GM19438 (cell line): ENCODE data around the gene SCAMP1.
"Not testable (repeated sequence)": the region's sequence is repeated elsewhere in the genome, so short reads cannot be mapped to it uniquely, and the experiment has no call there.

Experiments
- ATAC-seq: cut with Tn5 transposase; IDR thresholded peaks from one replicate; pipeline ENCODE4 v1.9.1; 2021; ENCODE audit warnings: low read depth; ENCODE audit not compliant: unreplicated experiment

The SCAMP1 gene, protein sequence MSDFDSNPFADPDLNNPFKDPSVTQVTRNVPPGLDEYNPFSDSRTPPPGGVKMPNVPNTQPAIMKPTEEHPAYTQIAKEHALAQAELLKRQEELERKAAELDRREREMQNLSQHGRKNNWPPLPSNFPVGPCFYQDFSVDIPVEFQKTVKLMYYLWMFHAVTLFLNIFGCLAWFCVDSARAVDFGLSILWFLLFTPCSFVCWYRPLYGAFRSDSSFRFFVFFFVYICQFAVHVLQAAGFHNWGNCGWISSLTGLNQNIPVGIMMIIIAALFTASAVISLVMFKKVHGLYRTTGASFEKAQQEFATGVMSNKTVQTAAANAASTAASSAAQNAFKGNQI

DNA sequence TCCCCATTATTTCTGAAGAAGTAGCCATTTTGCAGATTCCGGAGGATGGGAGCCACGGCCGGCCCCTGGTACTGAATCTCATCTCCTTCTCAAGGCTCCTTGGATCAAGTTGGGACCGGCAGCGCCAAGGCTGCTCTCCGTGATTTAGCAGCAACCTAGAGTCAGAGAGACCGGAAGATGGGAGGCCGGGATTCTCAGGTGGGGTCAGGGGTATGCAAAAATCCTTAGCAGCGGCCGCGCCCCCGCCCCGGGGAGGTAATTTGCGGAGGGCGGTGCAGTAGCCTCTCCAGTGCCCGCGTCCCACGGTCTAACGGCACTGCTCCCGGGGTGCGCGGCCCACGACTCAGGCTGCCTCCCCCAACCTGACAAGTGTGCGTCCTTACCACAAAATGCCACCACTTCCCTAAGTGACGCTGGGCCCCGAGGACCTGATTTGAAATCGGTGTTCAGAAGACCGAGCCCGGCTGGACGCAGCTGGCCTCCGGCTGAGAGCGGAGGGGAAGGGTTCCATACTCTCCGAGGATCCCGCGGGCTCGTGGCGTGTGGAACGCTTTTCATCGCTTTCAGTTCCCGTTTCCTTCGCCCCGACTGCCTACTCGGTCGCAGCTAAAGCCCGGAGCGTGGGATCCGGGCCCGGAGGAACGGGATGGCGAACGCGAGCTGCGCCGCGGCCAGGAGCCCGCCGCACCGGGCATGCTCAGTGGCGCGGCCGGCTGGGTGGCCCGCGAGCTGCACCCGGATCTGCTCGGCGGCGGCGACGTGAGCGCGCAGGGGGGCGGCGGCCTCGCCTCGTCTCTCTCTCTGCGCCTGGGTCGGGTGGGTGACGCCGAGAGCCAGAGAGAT lies at the start of gene SCAMP1:
Gene SCAMP1, plus strand, starts transcription at position 787 of the 843 bp plus-strand sequence. Its CDS starts 55 bp downstream, at position 842.
- peak; percentile 78 for ATAC-seq

DNA sequence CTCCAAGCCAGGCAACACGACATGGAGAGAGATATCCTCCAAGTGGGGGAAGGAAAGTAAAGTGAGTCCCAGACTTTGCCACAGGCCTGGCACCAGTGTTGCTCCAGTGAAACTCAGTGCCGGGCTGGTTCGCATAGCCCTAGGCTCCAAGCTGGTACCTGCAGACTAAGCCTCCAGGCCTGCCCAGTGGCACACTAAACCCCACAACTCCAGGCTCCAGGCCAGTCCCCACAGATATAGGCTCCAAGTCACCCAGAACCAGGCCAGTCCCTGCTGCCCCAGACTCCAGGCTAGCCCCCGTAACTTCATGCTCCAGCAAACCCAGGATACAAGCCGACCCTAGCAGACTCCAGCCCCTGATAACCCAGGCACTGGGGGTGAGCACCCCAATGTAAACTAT lies 42.9 kb upstream of the SCAMP1 start:
- ATAC-seq, result no peak

DNA sequence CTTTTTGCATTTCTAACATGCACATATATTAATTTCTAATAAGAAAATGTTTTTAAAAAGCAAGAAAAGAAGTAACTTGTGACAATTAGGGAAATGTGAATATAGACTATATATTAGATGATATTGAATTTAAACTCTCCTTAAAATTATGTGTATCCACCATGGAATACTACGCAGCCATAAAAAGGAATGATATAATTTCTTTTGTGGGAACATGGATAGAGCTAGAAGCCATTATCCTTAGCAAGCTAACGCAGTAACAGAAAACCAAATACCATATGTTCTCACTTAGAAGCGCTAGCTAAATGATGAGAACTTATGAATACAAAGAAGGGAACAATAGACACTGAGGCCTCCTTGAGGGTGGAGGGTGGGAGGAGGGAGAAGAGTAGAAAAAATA lies 42.1 kb upstream of the SCAMP1 start:
- no peak for ATAC-seq

DNA sequence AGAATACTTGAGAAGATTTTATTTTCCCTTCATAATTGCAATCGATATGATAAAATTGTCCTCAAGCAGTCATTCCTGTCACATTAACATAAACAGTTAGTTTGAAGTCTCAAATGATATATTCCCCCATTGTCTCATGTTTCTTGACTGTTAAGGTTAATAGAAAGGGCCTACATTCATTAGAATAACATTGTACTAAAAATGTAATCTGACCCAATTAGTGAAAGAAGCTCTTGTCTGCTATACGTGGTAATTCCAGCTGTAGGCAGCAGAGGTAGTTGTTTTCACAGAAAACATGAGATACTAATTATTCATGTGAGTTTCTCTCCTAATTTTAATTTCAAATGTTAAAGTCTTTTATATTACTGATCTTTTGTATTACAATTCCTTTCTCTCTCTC lies 40.0 kb upstream of the SCAMP1 start:
- ATAC-seq, result no peak

DNA sequence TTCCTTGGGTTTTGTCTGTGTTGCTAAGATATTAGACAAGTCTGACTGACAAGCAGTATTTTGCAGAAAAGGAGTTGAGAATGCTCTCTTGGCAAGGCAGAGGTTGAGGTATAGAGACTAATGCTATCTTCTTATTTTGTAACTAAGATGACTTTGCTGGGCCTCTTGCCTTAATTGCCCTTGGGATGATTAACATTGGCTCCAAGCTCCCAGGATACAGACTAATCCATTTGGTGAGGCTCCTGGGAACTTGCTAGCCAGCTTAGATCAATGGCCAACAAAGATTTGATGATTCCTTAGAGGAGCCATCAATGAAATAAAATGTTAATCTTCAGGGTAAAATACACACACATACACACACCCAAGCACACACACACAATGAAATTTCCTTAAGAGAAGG lies 37.2 kb upstream of the SCAMP1 start:
- ATAC-seq, result no peak

DNA sequence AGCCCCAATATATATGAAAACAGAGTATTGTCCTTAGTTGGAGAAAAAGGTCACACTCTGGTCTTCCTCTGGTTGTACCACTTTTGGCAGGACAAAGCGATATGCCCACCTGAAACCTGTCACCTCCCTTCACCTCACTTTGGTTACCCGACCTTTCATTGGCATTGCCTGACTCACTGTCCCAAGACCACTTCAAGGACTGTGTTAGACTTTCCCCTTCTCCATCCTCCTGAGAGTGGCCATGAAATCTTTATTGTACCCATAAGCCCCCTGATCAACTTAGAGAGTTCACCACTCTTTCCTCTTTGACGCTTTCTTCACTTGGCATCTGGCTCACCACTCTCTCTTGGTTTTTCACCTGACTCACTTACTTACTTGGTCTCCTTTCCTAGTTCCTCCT lies 33.5 kb upstream of the SCAMP1 start:
- no peak for ATAC-seq

DNA sequence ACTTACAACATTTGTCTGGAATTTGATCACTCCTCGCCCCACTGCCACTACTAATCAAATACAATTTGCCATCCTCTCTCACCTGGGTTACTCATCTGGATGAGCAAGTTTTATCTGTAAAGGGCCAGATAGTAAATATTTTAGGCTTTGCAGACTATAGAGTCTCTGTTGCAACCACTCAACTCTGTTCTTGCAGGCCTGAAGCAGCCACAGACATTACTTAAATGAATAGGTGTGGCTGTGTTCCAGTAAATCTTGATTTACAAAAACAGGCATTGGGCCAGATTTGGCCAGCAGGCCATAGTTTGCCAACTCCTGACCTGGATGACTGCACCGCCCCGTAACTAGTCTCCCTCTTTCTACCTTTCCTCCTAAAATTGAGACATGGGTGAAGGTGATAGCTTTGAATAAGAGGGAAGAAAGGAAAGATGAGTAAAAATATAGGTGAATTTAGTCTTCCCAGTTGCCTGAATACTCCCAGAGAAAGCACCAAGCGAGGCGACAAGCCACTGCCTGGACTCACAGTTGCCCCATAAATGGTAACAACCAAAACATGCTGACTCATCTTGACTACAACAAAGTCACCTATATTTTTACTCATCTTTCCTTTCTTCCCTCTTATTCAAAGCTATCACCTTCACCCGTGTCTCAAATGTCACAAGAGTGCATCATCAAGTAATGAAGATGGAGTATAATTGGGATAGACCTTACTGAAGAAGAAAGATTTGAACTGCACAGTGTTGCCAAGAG lies 32.5 kb upstream of the SCAMP1 start:
- no peak for ATAC-seq

DNA sequence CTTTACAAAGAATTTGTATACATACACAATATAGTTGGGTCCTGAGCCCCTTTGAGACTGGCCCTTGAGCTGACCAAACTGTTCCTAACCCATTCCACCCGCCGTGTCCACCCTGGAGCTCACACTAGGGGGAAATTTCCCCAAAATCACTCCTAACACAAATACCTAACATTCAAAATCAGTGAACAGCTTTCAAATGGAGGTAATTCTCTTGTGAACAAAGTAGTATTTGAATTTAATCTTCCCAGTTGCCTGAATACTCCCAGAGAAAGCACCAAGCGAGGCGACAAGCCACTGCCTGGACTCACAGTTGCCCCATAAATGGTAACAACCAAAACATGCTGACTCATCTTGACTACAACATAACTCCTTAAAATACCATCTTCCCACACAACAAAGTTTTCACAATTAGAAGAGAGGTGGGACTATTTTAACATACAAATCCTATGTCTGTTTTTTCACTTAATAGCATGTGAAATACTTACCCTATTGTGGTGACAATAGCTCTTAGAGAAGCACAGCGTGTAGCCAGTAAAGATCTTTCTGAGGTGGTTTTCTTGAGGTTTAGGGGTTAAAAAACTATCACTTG lies 31.7 kb upstream of the SCAMP1 start:
- no peak for ATAC-seq

DNA sequence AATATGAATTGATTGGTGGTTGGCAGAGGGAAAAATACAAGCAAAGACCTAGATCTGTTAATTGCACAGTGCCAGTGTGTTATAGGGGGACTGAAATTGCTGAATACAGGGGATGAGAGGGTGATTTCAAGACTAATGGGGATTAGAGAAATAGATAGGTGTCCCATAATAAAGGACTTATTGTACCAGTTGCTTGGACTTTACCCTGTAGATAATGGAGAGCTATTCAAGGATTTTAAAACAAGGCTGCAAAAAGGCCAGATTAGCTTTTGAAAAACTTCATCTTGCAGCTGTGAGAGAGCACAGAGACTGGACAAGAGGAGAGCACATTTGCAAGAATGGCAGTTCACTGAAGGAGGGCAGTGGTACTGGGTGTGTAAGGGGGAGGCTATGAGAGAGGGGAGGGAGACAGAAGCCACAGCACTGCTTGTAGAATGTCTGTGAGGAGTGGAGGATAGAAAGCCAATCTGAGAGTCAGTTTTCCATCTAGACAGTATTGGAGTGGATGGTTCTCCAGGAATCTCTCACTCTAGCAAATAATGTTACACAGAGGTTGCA lies 28.8 kb upstream of the SCAMP1 start:
- ATAC-seq, result no peak

DNA sequence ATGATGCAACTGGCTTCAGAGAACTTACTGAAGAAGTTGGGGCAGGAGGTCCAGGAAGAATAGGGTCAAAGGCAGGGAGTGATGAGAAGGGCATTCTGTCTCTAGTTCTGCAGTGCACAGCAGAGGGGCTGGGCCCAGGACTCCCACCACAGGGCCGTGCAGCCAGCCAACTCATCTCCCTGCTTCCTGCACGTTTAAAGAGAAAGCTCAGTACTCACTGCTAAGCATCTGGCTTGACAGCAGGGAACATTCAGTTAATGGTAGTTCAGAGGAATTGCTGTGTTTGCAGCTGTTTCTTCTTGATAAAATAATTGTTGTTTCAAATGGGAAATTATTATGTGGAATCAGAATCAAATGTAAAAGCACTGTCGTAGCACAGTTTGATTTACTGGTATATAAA lies 25.6 kb upstream of the SCAMP1 start:
- ATAC-seq, result no peak

DNA sequence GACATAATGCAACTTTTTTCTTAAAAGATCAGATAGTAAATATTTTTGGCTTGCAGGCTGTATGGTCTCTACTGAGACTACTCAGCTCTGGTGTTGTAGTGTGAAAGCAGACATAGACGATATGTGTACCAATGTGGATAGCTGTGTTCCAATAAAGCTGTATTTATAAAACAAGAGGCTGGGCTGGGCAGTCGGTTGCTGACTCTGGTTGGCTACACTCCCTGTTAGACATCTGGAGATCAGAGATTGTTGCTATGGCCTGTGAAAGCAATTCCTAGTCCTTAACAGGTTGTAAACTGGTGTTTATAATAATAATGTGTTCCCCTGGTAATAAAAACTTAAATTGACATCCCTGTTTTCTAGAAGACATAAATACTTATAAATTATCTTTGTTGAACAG lies 24.4 kb upstream of the SCAMP1 start:
- no peak for ATAC-seq

DNA sequence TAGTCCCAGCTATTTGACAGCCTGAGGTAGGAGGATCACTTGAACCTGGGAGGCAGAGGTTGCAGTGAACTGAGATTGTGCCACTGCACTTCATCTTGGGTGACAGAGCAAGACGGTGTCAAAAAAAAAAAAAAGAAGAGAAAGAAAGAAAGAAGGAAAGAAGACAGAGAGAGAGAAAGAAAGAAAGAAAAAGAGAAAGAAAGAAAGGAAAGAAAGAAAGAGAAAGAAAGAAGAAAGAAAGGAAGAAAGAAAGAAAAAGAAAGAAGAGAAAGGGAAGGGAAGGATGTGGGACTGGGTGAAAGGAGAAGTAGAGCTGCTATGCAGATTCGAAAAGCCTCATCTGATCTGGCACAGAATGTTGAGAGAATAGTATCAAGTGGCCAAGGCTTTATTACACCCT lies 23.7 kb upstream of the SCAMP1 start:
- ATAC-seq, result no peak

DNA sequence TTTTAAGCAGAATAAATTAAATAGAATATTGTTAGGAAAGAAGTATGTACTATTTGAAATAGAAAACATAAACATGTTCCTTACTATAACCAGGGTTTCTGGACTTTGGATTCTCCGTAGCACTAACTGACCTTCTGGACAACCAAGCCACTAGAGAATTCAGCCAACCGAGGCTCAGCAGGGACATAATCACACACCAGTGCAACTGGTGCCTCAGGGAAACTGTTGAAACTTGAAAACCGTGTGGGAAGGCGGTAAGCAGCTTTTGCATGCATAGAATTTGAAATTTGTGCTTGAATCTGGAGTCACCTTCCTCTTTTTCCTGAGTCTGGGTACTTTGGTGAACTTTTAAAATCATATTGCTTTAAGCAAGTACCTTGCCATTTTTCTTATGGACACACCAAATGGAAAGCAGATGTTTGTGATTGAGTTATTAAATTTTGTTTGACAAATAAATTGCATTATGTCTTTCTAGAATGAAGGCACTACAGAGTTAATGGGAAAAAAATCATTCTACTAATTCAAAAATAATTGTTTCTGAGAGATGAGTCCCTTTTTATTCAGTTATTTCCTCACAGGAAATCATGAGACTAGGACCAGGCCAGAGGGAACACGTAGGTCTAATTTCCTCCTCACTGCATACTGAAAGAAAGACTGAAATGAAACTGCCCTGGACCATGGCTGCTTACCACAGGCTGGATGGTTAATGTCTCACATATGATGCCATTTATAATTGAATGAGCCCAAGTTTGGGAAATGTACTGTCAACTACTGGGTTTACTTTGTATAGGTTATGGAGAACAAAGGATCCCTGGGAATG lies 20.6 kb upstream of the SCAMP1 start:
- no peak for ATAC-seq

DNA sequence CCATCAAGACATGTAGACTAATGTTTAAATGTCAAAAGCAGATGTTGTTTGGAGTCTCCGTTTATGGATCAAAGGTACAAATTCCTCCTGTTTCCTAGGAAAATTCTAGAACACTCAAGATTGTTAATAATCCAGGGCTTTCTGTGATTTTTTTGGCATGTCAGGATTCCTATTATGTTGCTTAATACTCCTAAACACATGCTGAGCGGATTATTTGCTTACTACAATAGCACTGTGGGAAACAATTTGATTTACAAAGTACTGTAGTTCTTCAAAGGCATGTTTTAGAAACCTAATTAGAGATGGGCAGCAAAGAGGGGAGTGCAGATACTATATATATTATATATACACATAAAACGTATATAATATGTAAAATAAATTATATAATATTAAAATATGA lies 19.0 kb upstream of the SCAMP1 start:
- ATAC-seq, result no peak

DNA sequence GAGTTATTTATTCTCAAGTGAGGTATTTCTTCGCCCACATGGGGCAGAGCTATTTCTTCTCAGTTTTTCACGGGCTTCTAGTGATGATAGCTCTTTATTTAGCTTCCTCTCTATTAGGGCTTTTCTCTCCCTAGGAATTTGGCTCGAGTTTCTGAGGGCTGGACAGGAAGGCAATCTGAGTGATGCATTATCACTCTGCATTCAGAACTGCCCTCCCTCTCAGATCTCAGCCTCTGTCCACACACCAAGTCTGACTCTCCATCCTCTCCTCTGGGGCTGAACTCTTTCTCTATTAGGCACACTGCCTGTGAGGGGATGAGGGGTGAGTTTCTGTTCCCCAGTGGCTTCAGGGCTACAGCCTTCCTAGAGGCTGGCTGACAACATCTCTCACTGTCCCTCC lies 14.9 kb upstream of the SCAMP1 start:
- no peak for ATAC-seq

DNA sequence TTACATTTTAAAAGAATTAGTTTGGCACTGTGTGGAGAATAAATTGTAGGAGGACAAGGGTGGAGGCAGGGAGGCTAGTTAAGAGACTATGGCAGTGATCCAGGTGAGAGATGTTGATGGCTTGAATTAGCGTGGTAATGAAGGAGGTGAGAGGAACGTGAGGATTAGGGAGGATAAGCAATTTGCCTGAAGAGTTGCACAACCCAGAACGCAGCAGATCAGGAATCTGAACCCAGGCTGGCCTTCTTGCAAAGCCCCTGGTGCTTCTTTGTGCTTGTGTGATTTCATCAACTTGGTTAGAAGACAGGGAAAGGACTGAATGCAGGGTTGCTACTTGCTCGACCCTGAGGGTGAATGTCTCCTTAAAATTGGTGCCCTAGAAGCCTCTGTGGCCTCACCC lies 6.9 kb upstream of the SCAMP1 start:
- ATAC-seq, result no peak

DNA sequence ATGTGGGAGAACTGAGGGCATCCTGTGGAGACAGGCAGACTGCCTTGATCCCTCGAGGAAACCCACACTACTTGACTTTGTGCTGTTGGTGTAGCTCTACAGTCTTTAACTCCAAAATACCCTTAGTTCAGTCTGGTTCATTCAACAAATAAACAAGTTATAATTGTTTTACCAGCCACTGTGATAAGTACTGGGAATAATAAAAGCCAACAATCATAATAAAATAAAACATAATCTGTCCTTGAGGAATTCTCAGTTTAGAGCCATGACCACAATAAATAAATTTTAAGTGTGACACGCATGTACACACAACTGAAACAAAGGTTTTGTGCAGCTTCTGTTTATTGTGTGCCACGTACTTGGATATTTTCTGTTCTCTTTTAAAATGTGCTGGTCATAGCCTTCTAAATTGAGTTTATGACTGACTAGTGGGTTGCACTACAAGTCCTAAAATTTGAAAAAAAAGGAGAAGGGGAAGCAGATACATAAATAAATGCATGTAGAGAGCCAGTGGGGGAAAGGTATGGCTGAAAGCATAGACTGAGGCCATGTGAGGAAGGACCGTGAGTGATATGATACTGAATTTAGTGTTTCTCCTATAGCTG lies 6.2 kb upstream of the SCAMP1 start:
- ATAC-seq, result no peak

DNA sequence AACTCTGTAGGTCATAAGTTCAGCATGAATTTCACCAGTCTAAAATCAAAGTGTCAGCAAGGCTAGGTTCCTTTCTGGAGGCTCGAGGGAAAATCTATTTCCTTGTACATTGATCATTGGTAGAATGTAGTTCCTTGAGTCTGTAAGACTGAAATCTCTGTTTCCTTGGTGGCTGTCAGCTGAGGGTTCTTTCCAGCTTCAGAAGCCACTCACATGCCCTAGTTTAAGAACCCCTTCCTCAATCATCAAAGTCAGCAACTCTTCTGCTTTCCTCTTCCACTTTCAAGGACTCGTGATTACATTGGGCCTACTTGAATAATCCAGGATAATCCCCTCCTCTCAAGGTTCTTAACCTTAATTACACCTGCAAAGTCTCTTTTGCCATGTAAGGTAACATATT lies 4.9 kb upstream of the SCAMP1 start:
- ATAC-seq, result no peak

DNA sequence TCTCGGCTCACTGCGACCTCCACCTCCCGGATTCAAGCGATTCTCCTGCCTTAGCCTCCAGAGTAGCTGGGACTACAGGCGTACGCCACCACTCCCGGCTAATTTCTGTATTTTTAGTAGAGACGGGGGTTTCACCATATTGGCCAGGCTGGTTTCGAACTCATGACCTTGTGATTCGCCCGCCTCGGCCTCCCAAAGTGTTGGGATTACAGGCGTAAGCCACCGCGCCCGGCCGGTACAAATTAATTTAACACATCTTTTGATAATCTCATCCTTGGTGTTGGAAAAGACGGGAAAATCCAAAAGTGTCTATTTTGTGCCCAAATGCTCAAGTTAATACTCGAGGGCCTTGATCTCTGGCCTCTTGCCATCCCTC lies 974 bp upstream of the SCAMP1 start:
- ATAC-seq, result not testable (repeated sequence)

DNA sequence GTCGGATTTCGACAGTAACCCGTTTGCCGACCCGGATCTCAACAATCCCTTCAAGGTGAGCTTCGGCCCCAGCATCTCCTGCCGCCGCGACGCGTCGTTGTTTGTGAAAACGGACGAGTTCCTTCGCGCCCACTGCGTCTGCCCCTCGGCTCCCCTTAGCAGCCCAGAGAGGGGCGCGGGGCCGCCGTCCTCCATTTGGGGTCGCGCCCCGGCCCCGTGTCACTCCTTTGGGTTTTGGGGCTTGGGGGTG lies 182 bp downstream of the SCAMP1 start:
- no peak for ATAC-seq
